ENCODE measurements around the gene OR2G2.

Gene OR2G2

GRCh38 chr1:247638781-247639180, 50.6 kb downstream of the OR2G2 start:
- no peak for TF ChIP-seq CTCF (IDR thresholded peaks at IDR 0.05; ENCODE audit: low read depth, low read length)
- H3K4me3 ChIP-seq (replicated peaks in 1 of 2; ENCODE audit: low read depth in 2 of 2, low read length in 2 of 2), result no peak overlapping the region
- DNase-seq (ENCODE audit: low read depth in 2 of 2), result no peak

All from cardiac fibroblast (primary cell).